ENCODE data around the gene WDR33.

The WDR33 gene

GRCh38 chr2:127653421-127654083, 157.4 kb downstream of the WDR33 start:
- no peak for DNase-seq

- no peak for DNase-seq
These were observed 158.1 kb downstream of the WDR33 start for GRCh38 chr2:127652786-127653357.

GRCh38 chr2:127651971-127652550, 158.9 kb downstream of the WDR33 start:
- DNase-seq: no peak

- no peak for DNase-seq
These were observed 159.6 kb downstream of the WDR33 start for GRCh38 chr2:127651381-127651809.

All from DMS79 treated with DMSO at 0.1 percent for 48 hours (cell line).